Heart right ventricle (tissue), 16 donors: ENCODE data around the gene POP5. TPM values are rescaled to one million over a fixed set of nuclear protein-coding genes. Genes with fewer than 3 reads are reported as not detected.
A peak's percentile ranks its signal among the peaks of the same experiment; 100 is the strongest.

ENCODE experiments used
- ATAC-seq, 8 donors: fragments of 200-7000 bp; cut with Tn5 transposase; one replicate each; pipeline ENCODE4 v1.9.1; 2020; ENCODE audit warnings: mild to moderate bottlenecking in 8 of 8, moderate library complexity in 8 of 8, moderate number of reproducible peaks in 1 of 8
- DNase-seq, 2 donors: peaks; one replicate each; pipeline ENCODE4 v3.0.0-alpha.2; 2020
- H3K27ac ChIP-seq, 10 donors: fragments of 200-600 bp; sonication (generic) in 2 of 10; one replicate each; pipeline versions ENCODE4 v1.5.0 to v1.8.0; 2020 to 2022; ENCODE audit warnings: mild to moderate bottlenecking in 3 of 10
- H3K27me3 ChIP-seq, 7 donors: fragments of 200-600 bp; one replicate each; pipeline ENCODE4 v1.8.0; 2021 to 2022; ENCODE audit warnings: mild to moderate bottlenecking in 2 of 7
- H3K36me3 ChIP-seq, 9 donors: fragments of 200-600 bp; sonication (generic) in 1 of 9; one replicate each; pipeline versions ENCODE4 v1.5.0 to v1.8.0; 2020 to 2022; ENCODE audit warnings: mild to moderate bottlenecking in 2 of 9
- H3K4me1 ChIP-seq, 9 donors: fragments of 200-600 bp; sonication (generic) in 1 of 9; one replicate each; pipeline versions ENCODE4 v1.5.0 to v1.8.0; 2020 to 2022; ENCODE audit warnings: mild to moderate bottlenecking in 4 of 9
- H3K4me3 ChIP-seq, 10 donors: fragments of 200-600 bp; sonication (generic) in 2 of 10; one replicate each; pipeline versions ENCODE4 v1.5.0 to v1.8.0; 2020 to 2022; ENCODE audit warnings: mild to moderate bottlenecking in 7 of 10, moderate library complexity in 2 of 10
- H3K9me3 ChIP-seq, 11 donors: fragments of 200-600 bp in 10 of 11; sonication (generic) in 2 of 11; one replicate each; pipeline versions ENCODE4 v1.5.0 to v1.8.0; 2013 to 2022; ENCODE audit warnings: mild to moderate bottlenecking in 2 of 11, control low read depth in 1 of 11, moderate library complexity in 1 of 11
- CTCF ChIP-seq, 9 donors: fragments of 200-600 bp; sonication (generic) in 2 of 9; IDR thresholded peaks; one replicate each; pipeline versions ENCODE4 v1.5.0 to v1.8.0; 2021 to 2022; ENCODE audit warnings: antibody characterized with exemption in 9 of 9, mild to moderate bottlenecking in 5 of 9, moderate library complexity in 1 of 9
- WGBS, 2 donors: extraction: QIAGEN DNeasy Blood & Tissue Kit; methylation state at CpG; one replicate each; pipeline ENCODE4 v1.1.7; 2013; ENCODE audit warnings: inconsistent platforms in 1 of 2; 5-methylcytosine and 5-hydroxymethylcytosine counted together
- intact Hi-C, 10 donors: fragments of 100-400 bp; cut with DNase I; formaldehyde crosslinking; loops; one replicate each; pipeline versions ENCODE4 v1.11.1 to v1.14.2; 2022
- polyA plus RNA-seq, 2 donors: library from polyadenylated mRNA; stranded (reverse); fragments of 200-250 nt; gene quantifications; one replicate each; pipeline ENCODE4 v1.2.3, GENCODE V29; 2013
- total RNA-seq, 10 donors: library from RNA; stranded (reverse); fragmentation: NEBNext Ultra II Directional in 3 of 10; extraction: Animal tissue kit (Norgen Biotek cat#: 25700) in 3 of 10; gene quantifications; one replicate each; pipeline versions ENCODE4 v1.2.1 to v1.2.4, GENCODE V29; 2021 to 2023
- donor health status: Arrhythmogenic right ventricular cardiomyopathy.
- donor health status: ischemic (EF 13 %, LVEDD 7.1; RV severe dilation, severe dysfunction).
- donor health status: healthy with polysubstance abuse.
- donor health status: DM: no; HTN: yes; CAD: no.
- donor health status: DM: no; HTN: no; CAD: no.
- donor health status: ischemic (EF 25% LVEDD 6.9; RV normal size, moderate dysfunction).
- donor health status: ischemic (EF 25% LVEDD 5.7; RV mildly dilated, moderate dysfunction).
- donor health status: healthy.
- donor health status: DM: yes; HTN: yes; CAD: no.
- donor health status: Ischemic cardiomyopathy.
- donor health status: ischemic (EF 35%, LVEDD 5.7; RV mildly dilated, moderate dysfunction).
- donor health status: nonischemic (EF 11% LVEDD 7.7; RV severe dilation, severe dysfunction).
- donor health status: DM: yes; HTN: yes; CAD: no.
- donor health status: PGD.
- donor health status: ischemic (EF 29% LVEDD 5.4; RV normal size, mild dysfunction).
- donor health status: nonischemic (EF 23%, LVEDD 6.1; RV moderate dilation, normal function).

The POP5 gene
- total and polyA plus RNA-seq, 12 donors = 21.1 to 59.6 (median 36.9) TPM

DNA sequence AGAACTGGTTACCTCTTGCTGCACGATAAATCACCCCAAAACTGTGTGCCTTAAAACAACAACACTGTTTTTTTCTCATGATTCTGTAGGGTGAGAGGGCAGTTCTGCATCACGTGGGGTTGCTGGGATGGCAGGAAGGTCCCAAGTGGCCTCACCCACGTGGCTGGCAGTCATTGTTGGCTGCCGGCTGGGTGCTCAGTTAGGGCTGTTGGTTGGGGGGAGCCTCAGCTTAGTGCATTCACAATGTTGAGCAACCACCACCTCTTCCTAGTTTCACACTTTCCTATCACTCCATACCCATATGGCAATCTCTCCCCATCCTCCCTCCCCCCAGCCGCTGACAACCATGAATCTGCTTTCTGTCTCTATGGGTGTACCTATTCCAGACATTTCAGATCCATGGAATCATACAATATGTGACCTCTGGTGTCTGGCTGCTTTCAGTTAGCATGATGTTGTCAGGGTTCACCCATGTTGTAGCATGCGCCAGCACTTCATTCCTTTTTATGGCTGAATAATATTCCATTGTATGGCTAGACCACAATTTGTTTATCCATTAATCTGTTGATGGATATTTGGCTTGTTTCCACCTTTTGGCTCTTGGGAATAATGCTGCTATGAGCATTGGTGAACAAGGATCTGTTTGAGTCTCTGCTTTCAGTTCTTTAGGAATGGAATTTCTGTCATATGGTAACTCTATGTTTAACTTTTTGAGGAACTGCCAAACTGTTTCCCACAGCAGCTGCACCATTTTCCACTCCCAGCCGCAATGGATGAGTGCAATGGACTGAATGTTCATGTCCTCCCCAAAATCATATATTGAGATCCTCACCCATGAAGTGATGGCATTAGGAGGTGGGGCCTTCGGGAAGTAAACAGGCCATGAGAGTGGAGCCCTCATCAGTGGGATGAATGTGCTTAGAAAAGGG, 11.2 kb upstream of the POP5 start:
- DNase-seq (no peak), ATAC-seq (no peak)
- H3K27ac ChIP-seq = no peak overlapping the region
- no peak overlapping the region for H3K4me3 ChIP-seq
- TF ChIP-seq CTCF (IDR thresholded peaks at IDR 0.05) = no peak
- no peaks in the 10 kb centered on the region for H3K9me3 ChIP-seq
- peaks cover 0 to 16% (median 7%) of the 10 kb centered on the region in 9 donors for H3K4me1 ChIP-seq
- intact Hi-C loops = loop anchor here in 2 of 10 donors (10.0 kb wide), 2 partner anchors 502 to 512 kb away; no protein-coding TSS in a partner anchor
- 70 to 71% methylated on average over 8 of the region's 8 CpGs for WGBS, 2 donors
- H3K36me3 ChIP-seq = no peaks in the 10 kb centered on the region
- H3K27me3 ChIP-seq = no peaks in the 10 kb centered on the region

DNA sequence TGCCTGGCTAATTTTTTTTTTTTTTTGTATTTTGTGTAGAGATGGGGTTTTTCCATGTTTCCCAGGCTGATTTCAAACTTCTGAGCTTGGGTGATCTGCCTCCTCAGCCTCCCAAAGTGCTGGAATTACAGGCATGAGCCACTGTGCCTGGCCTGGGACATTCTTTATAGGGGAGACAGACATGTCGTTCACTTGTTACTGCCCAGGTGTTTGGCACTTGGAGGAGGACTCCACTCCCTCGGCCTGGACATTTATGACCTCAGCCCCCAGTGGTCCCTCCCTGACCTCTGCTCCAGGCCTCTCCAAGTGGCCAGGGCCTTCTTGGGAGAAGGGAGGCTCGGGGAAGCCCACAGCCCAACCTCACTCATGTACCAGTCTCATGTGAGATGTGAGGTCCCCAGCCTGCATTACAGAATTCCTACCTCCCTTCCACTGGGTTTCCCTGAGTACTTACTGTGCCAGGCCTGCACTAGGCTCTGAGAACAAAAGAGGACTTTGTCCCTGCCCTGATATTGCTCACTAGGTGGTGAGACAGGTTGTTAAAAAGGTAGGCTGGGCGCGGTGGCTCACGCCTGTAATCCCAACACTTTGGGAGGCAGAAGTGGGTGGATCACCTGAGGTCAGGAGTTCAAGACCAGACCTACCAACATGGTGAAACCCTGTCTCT, 9.7 kb upstream of the POP5 start:
- no peaks in the 10 kb centered on the region for H3K9me3 ChIP-seq
- H3K4me3 ChIP-seq = no peak overlapping the region
- ATAC-seq = no peak
- intact Hi-C loops = loop anchor here in 2 of 10 donors (10.0 kb wide), 2 partner anchors 504 to 514 kb away; no protein-coding TSS in a partner anchor
- H3K36me3 ChIP-seq = no peaks in the 10 kb centered on the region
- no peaks in the 10 kb centered on the region for H3K27me3 ChIP-seq
- H3K27ac ChIP-seq = no peak overlapping the region
- no peak for DNase-seq
- no peak for TF ChIP-seq CTCF (IDR thresholded peaks at IDR 0.05)
- H3K4me1 ChIP-seq = peaks cover 0 to 16% (median 7%) of the 10 kb centered on the region in 9 donors
- 80 to 84% methylated on average over 6 of the region's 6 CpGs for WGBS, 2 donors

DNA sequence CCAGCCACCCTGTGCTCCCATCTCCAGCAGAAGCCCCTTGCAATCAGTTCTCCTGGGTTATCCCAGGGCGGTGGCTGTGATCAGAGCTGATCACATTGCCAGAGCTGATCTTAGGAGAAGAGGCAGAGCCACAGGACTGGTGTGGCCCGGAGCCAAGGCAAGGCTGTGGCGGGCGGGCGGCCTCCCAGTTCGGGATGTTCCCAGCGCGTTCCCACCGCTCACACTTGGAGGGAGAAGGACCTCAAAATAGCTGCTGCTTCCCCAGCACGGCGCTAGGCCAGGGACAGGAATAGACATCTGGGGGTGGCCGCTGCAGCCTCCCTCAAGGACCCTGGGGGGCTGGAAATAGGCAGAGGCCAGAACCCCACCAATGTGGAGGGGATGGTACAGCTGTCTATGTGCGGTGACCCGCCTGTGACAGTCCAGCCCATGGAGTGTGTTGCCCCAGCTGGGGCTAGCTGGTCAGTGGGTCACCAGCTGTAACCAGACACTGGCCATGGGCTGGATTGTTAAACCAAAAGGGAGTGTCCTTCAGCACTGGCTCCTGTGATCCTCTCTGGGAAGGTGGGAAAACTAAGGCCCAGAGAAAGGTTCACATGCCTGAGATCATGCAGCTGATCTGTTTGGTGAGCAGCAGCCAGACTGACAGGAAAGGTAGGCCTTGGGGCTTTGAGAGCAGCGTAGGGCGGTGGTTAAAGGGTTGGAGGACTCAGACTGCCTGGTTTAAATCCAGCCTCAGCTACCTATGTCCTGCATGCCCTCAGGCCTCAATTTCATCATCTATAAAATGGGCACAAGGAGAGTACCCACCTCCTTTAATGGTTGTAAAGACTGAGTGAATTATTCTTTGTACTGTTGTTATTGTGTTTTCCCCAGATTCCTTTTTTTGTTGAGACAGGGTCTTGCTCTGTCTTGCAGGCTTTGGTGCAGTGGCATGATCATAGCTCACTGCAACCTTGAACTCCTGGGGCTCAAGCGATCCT, 8.0 kb upstream of the POP5 start:
- ATAC-seq (peak; percentile 57 to 97 (median 86)), DNase-seq (peak; percentile 68 to 84)
- Histone ChIP-seq H3K4me1 (peaks cover 0 to 25% (median 12%) of the 10 kb centered on the region in 9 donors), H3K4me3 (no peak overlapping the region), H3K27ac (peak overlapping the region in 9 of 10 donors; percentile 49 to 84 (median 65)), H3K27me3 (peaks cover 0 to 16% (median 0%) of the 10 kb centered on the region in 7 donors), H3K36me3 (no peaks in the 10 kb centered on the region), H3K9me3 (no peaks in the 10 kb centered on the region)
- intact Hi-C loops = loop anchor here in 5 of 10 donors (5.0 to 10.0 kb wide), 7 partner anchors 53 to 518 kb away; partner anchors contain the start of genes UNC119B (in 2 of the 5), CABP1 (in 1 of the 5) and HNF1A (in 1 of the 5)
- WGBS, 2 donors = 37 to 44% methylated on average over 17 of the region's 17 CpGs
- TF ChIP-seq CTCF (IDR thresholded peaks at IDR 0.05) = no peak
